VCaP (cell line): Measurements from ENCODE around the gene MSLN.

Experiments
- H3K27ac ChIP-seq: fragments of 450-650 bp; 2 replicates; pipeline ENCODE4 v1.5.1; 2017
- TF ChIP-seq, protein P1 (sequence below): fragments of 450-650 bp; conservative IDR thresholded peaks from 2 replicates; pipeline ENCODE4 v1.5.1; 2017; ENCODE audit warnings: mild to moderate bottlenecking, moderate library complexity

Gene MSLN

DNA sequence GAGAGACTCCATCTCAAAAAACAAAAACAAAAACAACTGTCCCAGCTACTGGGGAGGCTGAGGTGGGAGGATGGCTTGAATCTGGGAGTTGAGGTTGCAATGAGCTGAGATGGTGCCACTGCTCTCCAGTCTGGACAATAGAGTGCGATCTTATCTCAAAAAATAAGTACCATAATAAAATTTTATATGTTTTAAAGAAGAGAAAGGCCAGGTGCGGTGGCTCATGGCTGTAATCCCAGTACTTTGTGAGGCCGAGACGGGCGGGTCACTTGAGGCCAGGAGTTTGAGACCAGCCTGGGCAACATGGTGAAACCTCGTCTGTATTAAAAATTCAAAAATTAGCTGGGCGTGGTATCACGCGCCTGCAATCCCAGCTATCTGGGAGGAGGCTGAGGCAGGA, 16.3 kb downstream of the MSLN start:
- H3K27ac ChIP-seq = no peak overlapping the region

DNA sequence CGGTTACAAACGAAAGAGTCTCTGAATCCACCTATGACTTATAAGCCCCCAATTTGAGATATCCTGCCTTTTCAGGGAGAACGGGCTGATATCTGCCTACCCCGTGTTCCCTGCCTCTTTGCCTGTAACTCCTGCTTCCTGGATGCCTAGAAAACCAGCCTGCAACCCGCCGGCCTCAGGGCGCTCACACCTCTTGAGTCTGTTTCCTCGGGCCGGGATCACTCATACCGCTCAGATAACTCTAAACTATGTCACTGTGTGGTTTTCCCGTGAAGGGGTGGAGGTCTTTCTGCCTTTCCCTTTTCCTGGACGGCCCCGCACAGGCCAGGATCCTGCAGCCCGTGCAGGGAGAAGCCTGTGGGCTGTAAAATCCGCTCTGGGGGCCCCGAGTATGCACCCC, 17.3 kb downstream of the MSLN start:
- no peak overlapping the region for H3K27ac ChIP-seq
- TF ChIP-seq, protein P1, sequence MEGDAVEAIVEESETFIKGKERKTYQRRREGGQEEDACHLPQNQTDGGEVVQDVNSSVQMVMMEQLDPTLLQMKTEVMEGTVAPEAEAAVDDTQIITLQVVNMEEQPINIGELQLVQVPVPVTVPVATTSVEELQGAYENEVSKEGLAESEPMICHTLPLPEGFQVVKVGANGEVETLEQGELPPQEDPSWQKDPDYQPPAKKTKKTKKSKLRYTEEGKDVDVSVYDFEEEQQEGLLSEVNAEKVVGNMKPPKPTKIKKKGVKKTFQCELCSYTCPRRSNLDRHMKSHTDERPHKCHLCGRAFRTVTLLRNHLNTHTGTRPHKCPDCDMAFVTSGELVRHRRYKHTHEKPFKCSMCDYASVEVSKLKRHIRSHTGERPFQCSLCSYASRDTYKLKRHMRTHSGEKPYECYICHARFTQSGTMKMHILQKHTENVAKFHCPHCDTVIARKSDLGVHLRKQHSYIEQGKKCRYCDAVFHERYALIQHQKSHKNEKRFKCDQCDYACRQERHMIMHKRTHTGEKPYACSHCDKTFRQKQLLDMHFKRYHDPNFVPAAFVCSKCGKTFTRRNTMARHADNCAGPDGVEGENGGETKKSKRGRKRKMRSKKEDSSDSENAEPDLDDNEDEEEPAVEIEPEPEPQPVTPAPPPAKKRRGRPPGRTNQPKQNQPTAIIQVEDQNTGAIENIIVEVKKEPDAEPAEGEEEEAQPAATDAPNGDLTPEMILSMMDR = no peak

More for the DNA sequence above, 16.3 kb downstream of the MSLN start:
- TF ChIP-seq, protein P1 = no peak

DNA sequence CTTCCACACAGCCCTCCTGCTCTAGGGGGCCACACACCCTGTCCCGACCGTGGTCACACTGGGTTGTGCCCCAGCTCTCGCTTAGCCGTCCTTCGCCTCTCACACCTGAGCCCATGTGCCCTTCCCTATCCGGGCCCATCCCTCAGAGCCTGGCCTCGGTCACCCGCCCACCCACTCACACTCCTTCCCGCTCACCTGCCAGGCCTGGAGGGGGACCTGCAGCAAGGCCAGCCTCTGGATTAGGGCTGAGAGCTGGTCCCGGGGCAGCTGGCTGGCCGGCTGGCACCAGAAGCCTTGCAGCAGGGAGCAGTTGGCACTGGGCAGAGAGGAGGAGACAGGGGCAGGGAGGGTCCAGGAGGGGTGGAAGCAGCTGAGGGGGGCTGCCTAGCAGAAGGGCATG, 17.9 kb downstream of the MSLN start:
- H3K27ac ChIP-seq = no peak overlapping the region
- TF ChIP-seq, protein P1 = no peak

DNA sequence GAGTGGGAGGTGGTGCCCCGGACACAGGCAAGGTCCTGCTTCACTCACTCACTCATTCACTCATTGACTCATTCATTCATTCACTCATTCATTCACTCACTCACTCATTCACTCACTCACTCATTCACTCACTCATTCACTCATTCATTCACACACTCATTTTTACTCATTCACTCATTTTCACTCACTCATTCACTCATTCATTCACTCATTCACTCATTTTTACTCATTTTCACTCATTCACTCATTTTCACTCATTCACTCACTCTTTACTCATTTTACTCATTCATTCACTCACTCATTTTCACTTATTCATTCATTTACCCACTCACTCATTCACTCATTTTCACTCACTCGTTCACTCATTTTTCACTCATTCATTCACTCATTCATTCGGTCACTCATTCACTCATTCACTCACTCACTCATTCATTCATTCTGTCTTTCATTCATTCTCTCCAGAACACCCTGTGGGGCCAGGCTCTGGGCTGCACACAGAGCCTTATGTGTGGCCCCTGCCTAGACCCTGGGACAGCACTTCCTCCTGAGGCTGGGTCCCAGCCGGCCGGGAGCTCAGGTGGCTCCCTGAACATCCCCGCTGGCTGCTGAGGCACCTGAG, 18.5 kb downstream of the MSLN start:
- no peak overlapping the region for H3K27ac ChIP-seq
- TF ChIP-seq, protein P1 = no peak

DNA sequence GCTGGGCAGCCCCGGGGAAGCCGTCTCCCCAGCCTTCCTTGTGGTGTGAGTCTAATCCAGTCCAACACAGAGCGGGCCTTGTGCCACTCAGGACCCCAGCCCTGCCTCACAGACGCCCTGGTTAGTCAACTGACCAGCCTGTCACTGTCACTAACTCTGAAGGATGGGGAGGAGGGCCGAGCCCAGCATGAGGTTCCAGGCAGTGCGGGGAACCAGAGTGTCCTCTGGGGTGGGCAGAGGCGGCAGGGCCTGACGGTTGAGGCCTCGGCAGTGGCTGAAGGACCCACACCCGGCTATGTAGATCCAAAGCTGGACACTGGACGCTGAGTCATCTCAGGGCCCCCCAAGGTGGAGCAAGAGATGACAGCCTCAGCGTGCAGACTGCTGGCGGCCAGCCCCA, 19.0 kb downstream of the MSLN start:
- no peak overlapping the region for H3K27ac ChIP-seq
- TF ChIP-seq, protein P1 = no peak

DNA sequence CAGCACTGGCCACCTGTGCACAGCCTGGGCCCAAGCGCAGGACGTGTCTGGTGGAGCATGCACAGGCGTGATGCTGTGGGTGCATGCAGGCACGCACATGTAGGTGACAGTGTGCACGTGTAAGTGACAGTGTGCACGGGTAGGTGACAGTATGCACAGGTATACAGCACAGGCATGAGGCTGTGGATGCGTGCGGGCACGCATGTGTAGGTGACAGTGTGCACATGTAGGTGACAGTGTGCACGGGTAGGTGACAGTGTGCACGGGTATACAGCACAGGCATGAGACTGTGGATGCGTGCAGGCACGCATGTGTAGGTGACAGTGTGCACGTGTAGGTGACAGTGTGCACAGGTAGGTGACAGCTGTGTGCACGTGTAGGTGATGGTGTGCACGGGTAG, 19.8 kb downstream of the MSLN start:
- TF ChIP-seq, protein P1 = no peak

DNA sequence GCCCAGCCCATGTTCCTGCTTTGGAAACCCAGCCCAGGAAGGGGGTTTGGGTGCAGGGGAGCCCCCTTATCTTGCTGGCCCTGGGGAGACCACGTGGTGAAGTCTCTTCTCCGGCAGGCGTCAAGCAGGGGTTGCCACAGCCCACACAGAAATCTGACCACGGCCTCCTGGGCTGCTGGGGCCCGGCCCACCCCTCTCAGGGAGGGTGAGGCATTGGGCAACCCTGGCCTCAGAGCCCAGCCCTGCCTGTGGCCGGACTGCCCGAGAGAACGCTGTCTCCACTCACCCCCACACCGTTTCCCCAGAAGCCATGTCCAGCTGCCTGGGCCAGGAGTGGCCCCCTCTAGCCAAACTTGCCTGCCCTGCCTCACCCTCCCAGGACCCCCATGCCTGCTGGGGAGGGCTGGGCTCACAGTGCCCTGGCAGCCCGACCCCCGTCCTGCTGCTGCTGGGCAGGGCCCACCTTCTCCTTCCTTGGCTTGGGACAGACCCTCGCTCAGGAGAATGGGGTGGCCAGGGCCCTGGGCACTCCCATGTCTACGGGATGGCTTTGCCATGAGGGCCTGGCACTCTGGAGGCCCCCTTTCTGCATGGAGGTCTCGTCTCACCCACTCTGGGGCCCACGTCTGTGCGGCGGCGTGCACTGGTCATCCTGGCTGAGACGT, 20.9 kb downstream of the MSLN start:
- H3K27ac ChIP-seq = no peak overlapping the region
- TF ChIP-seq, protein P1 = no peak

More for the DNA sequence above, 19.8 kb downstream of the MSLN start:
- H3K27ac ChIP-seq = no peak overlapping the region
